Measurements from ENCODE around the gene UNC13A. TPM values are rescaled to one million over a fixed set of nuclear protein-coding genes. Genes with fewer than 3 reads are reported as not detected.

Gene UNC13A
- total RNA-seq, 1 experiment from 2014 or later = 22.2 TPM

DNA sequence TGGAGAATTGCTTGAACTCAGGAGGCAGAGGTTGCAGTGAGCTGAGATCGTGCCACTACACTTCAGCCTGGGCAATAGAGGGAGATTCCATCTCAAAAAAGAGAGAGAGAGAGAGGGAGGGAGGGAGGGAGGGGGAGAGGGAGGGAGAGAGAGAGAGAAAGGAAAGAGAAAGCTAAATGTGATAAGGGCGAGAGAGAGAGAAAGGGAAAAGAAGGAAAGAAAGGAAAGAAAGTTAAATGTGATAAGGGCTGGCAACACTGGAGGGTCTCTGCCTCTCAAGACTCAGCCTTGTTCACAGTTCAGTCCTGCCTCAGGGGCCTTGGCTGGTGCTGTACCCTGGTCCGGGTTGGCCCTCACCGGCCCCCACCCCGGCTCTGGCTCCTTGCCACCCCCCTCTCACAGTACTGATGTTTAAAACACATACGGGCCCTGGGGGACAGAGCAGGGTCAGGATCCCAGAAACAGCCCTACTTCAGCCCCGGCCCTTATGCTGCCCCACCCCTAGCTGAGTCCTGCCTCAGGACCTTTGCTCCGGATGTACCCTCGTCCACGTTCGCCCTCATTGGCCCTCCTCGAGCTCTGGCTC, 34.6 kb upstream of the UNC13A start:
- Histone ChIP-seq H2BK5ac (ENCODE audit: insufficient read length, low read length) (no peak overlapping the region), H3K79me1 (ENCODE audit: insufficient read depth, low read depth, low read length, poor library complexity, severe bottlenecking) (peaks cover 14% of the 10 kb centered on the region), H2AK5ac (ENCODE audit: insufficient read length, low read length) (no peak overlapping the region), H2BK15ac (ENCODE audit: low read depth, low read length) (no peak overlapping the region), H3K79me2 (ENCODE audit: insufficient read depth, low read length) (peaks cover 14% of the 10 kb centered on the region; the same call in 1 of the 2 replicates), H3K4me1 (ENCODE audit: insufficient read depth, low read length) (peaks cover 7% of the 10 kb centered on the region), H3K14ac (ENCODE audit: insufficient read depth, low read length) (no peak overlapping the region), H3K4ac (ENCODE audit: low read depth, low read length) (no peak overlapping the region), H3K23me2 (ENCODE audit: insufficient read length, low read depth, low read length, poor library complexity, severe bottlenecking) (peaks cover 6% of the 10 kb centered on the region), H3T11ph (ENCODE audit: low read length) (no peak overlapping the region), H2BK20ac (ENCODE audit: low read depth, low read length, poor library complexity, severe bottlenecking) (no peak overlapping the region), H3K23ac (ENCODE audit: insufficient read length, low read depth, low read length) (no peak overlapping the region), H3K18ac (ENCODE audit: insufficient read length, low read depth, low read length) (no peak overlapping the region), H3K9me3 (ENCODE audit: control insufficient read depth, low read depth, low read length) (no peaks in the 10 kb centered on the region), H3K4me2 (ENCODE audit: insufficient read depth, insufficient read length, low read length) (no peak overlapping the region), H4K8ac (replicated peaks; ENCODE audit: insufficient read length, low read depth, low read length) (no peak overlapping the region), H3K27ac (ENCODE audit: insufficient read length, low read depth, low read length) (no peak overlapping the region), H2BK120ac (ENCODE audit: low read depth, low read length, poor library complexity, severe bottlenecking) (no peak overlapping the region), H2AFZ (ENCODE audit: low read length) (no peak overlapping the region), H4K91ac (ENCODE audit: insufficient read length, low read depth, low read length) (no peak overlapping the region), H4K20me1 (ENCODE audit: control insufficient read depth, insufficient read depth, insufficient read length) (no peaks in the 10 kb centered on the region), H3K9ac (ENCODE audit: extremely low read depth, insufficient read length, low read length) (no peak overlapping the region), H3K56ac (ENCODE audit: insufficient read length, low read depth, low read length) (no peak overlapping the region), H4K5ac (ENCODE audit: insufficient read length, low read depth, low read length) (no peak overlapping the region), H2BK12ac (ENCODE audit: insufficient read length, low read depth, low read length) (no peak overlapping the region), H3K27me3 (ENCODE audit: insufficient read depth, low read length) (no peaks in the 10 kb centered on the region)
- Mint-ChIP-seq H3K27me3 (ENCODE audit: low read depth) (no peaks in the 10 kb centered on the region), H3K36me3 (ENCODE audit: insufficient read depth in 1 of 3, low read depth in 3 of 3) (peaks cover 25 to 49% (median 41%) of the 10 kb centered on the region in 3 experiments; a peak in 6 of 7 replicates), H3K27ac (no peak overlapping the region; a peak in 1 of 7 replicates), H3K4me1 (peaks cover 25 to 28% of the 10 kb centered on the region in 2 experiments), H3K4me3 (no peak overlapping the region), H3K9me3 (no peaks in the 10 kb centered on the region; a peak in 1 of 5 replicates)
- no peak for DNase-seq
- WGBS (ENCODE audit: extremely low coverage, insufficient read length, low lambda C conversion rate) = 100% methylated on average over 1 of the region's 12 CpGs
- TF ChIP-seq, protein P1, sequence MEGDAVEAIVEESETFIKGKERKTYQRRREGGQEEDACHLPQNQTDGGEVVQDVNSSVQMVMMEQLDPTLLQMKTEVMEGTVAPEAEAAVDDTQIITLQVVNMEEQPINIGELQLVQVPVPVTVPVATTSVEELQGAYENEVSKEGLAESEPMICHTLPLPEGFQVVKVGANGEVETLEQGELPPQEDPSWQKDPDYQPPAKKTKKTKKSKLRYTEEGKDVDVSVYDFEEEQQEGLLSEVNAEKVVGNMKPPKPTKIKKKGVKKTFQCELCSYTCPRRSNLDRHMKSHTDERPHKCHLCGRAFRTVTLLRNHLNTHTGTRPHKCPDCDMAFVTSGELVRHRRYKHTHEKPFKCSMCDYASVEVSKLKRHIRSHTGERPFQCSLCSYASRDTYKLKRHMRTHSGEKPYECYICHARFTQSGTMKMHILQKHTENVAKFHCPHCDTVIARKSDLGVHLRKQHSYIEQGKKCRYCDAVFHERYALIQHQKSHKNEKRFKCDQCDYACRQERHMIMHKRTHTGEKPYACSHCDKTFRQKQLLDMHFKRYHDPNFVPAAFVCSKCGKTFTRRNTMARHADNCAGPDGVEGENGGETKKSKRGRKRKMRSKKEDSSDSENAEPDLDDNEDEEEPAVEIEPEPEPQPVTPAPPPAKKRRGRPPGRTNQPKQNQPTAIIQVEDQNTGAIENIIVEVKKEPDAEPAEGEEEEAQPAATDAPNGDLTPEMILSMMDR (conservative IDR thresholded peaks at IDR 0.05) = no peak

Measured in H9 (cell line).